ENCODE results near the gene ZNF132.

The ZNF132 gene

DNA sequence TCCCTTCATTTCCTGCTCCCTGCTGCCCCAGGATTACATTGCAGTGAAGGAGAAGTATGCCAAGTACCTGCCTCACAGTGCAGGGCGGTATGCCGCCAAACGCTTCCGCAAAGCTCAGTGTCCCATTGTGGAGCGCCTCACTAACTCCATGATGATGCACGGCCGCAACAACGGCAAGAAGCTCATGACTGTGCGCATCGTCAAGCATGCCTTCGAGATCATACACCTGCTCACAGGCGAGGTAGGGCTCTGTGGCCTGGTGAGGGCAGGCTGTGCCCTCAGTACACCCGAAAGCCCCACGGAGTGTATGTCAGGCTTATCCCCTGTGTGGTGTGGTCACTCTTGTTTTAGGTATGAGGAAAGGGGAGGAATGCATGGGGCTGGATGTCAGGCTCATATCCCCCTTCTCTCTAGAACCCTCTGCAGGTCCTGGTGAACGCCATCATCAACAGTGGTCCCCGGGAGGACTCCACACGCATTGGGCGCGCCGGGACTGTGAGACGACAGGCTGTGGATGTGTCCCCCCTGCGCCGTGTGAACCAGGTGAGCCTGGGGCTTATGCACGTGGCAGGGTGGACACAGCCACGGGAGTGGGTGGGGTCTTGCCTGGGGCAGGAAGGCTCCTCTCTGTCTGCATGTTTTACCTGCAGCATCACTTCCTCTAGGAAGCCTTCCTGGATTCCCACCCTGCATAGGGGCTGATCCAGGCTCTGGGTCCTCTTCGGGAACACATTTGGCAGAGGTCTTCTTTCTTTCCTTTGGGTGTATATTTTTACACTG, 46.8 kb downstream of the ZNF132 start:
- H3K4me3 Mint-ChIP-seq, result no peak overlapping the region
- H3K9me3 Mint-ChIP-seq, result no peaks in the 10 kb centered on the region
- H3K27me3 Mint-ChIP-seq (ENCODE audit: low read depth, poor library complexity), result peaks cover 14% of the 10 kb centered on the region
- H3K36me3 Mint-ChIP-seq (ENCODE audit: low read depth), result peaks cover 50% of the 10 kb centered on the region
- H3K27ac Mint-ChIP-seq, result no peak overlapping the region
- TF ChIP-seq CTCF (IDR thresholded peaks at IDR 0.05), result no peak
- peaks cover 19% of the 10 kb centered on the region for H3K4me1 Mint-ChIP-seq
- DNase-seq, result no peak

- no peak for TF ChIP-seq CTCF (IDR thresholded peaks at IDR 0.05)
- H3K9me3 Mint-ChIP-seq, result no peaks in the 10 kb centered on the region
- H3K27ac Mint-ChIP-seq, result peak overlapping the region; percentile 92
- peak overlapping the region; percentile 96 for H3K4me3 Mint-ChIP-seq
- peaks cover 36% of the 10 kb centered on the region for H3K36me3 Mint-ChIP-seq (ENCODE audit: low read depth)
- peaks cover 50% of the 10 kb centered on the region for H3K4me1 Mint-ChIP-seq
- no peak for DNase-seq
- H3K27me3 Mint-ChIP-seq (ENCODE audit: low read depth, poor library complexity), result no peaks in the 10 kb centered on the region
Measured at GRCh38 chr19:58388175-58388526, 51.8 kb downstream of the ZNF132 start.

DNA sequence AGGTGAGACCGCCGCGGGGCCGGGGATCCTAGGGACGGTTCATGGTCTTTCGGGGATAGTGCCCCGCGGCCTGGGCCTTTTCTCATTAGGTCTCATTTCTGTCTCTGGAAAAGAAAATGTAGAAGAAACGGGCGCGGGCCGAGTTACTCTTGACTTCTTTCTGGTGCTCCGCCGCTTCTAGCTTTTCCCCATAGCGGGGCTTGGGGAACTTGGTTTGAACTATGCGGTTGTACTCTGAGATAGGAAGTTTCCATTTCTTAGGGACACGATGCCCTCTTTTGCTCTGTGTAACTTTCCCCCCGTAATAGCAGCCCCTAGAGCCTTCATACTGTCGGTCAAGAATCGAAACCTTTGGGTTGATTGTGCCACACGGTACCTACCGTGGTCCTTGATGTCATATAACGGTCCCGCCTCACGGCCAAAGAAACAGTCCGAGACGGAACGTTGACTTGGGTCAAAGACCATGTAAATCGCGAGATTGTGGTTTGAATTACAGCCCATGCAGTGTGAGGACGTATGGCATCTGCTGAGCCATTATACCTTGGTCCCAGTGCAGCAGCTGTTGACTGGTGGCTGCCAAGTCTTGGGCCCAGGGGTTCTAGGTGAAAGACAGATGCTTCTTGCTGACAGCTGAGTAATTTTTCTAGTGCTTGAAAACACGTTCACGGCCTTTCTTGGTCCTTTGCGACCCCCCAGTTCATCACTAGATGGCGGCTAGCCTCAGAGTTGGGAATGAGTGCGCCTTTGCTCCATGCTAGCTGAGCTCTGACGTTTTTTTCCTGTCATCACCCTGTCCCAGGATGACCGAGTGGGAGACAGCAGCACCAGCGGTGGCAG, 52.4 kb downstream of the ZNF132 start:
- Mint-ChIP-seq H3K27ac (peak overlapping the region; percentile 99), H3K36me3 (ENCODE audit: low read depth) (peaks cover 30% of the 10 kb centered on the region), H3K4me1 (peaks cover 50% of the 10 kb centered on the region), H3K27me3 (ENCODE audit: low read depth, poor library complexity) (no peaks in the 10 kb centered on the region), H3K9me3 (no peaks in the 10 kb centered on the region), H3K4me3 (peak overlapping the region; percentile 96)
- no peak for DNase-seq
- no peak for TF ChIP-seq CTCF (IDR thresholded peaks at IDR 0.05)

- peaks cover 26% of the 10 kb centered on the region for H3K36me3 Mint-ChIP-seq (ENCODE audit: low read depth)
- no peak for TF ChIP-seq CTCF (IDR thresholded peaks at IDR 0.05)
- H3K27ac Mint-ChIP-seq, result peak within 1 kb of the TSS; percentile 99
- DNase-seq, result peak; percentile 91
- peaks cover 56% of the 10 kb centered on the region for H3K4me1 Mint-ChIP-seq
- peak within 1 kb of the TSS; percentile 96 for H3K4me3 Mint-ChIP-seq
- H3K27me3 Mint-ChIP-seq (ENCODE audit: low read depth, poor library complexity), result no peaks in the 10 kb centered on the region
- H3K9me3 Mint-ChIP-seq, result no peaks in the 10 kb centered on the region
Measured at GRCh38 chr19:58386576-58387337, 53.2 kb downstream of the ZNF132 start, which contains the start of gene RPS5. Gene RPS5, plus strand, starts transcription at chr19:58387269. Its CDS starts 869 bp downstream, at chr19:58388138.

GRCh38 chr19:58385891-58386575, 53.9 kb downstream of the ZNF132 start:
- Mint-ChIP-seq H3K27ac (peak overlapping the region; percentile 99), H3K4me3 (peak overlapping the region; percentile 96), H3K9me3 (no peaks in the 10 kb centered on the region), H3K27me3 (ENCODE audit: low read depth, poor library complexity) (no peaks in the 10 kb centered on the region), H3K36me3 (ENCODE audit: low read depth) (peaks cover 24% of the 10 kb centered on the region), H3K4me1 (peaks cover 56% of the 10 kb centered on the region)
- TF ChIP-seq CTCF (IDR thresholded peaks at IDR 0.05), result no peak
- DNase-seq, result no peak
